RWPE2 (cell line): ENCODE data around the gene MRPS18B.

Experiments used
- ATAC-seq: fragments of 200-7000 bp; cut with Tn5 transposase; 3 replicates; pipeline ENCODE4 v1.9.1; 2021; ENCODE audit warnings: low read depth
- DNase-seq: peaks from one replicate; pipeline ENCODE4 v3.0.0-alpha.2; 2020; ENCODE audit warnings: low spot score
- H3K27ac ChIP-seq: fragments of 450-650 bp; 2 replicates; pipeline ENCODE4 v1.5.1; 2017; ENCODE audit warnings: mild to moderate bottlenecking; ENCODE audit not compliant: poor library complexity, severe bottlenecking
- H3K27me3 ChIP-seq: fragments of 250-450 bp; sonication (Bioruptor Pico); 2 replicates; pipeline ENCODE4 v1.5.1; 2021; ENCODE audit warnings: mild to moderate bottlenecking, moderate library complexity; ENCODE audit not compliant: insufficient read depth, poor library complexity, severe bottlenecking
- H3K36me3 ChIP-seq: fragments of 250-450 bp; sonication (Bioruptor Pico); 2 replicates; pipeline ENCODE4 v1.5.1; 2020; ENCODE audit warnings: low read depth, mild to moderate bottlenecking, moderate library complexity
- H3K4me1 ChIP-seq: fragments of 250-450 bp; sonication (Bioruptor Pico); 2 replicates; pipeline ENCODE4 v1.5.1; 2021; ENCODE audit warnings: mild to moderate bottlenecking, moderate library complexity; ENCODE audit not compliant: insufficient read depth, poor library complexity, severe bottlenecking
- H3K4me3 ChIP-seq: fragments of 250-450 bp; sonication (Bioruptor Pico); 2 replicates; pipeline ENCODE4 v1.5.1; 2021; ENCODE audit warnings: mild to moderate bottlenecking, moderate library complexity; ENCODE audit not compliant: severe bottlenecking
- H3K9me3 ChIP-seq: fragments of 250-450 bp; sonication (Bioruptor Pico); 2 replicates; pipeline ENCODE4 v1.5.1; 2021; ENCODE audit warnings: mild to moderate bottlenecking, moderate library complexity; ENCODE audit not compliant: severe bottlenecking
- TF ChIP-seq, protein P1 (sequence below): fragments of 450-650 bp; IDR thresholded peaks from one replicate; pipeline ENCODE4 v1.5.1; 2017; ENCODE audit warnings: mild to moderate bottlenecking, moderate library complexity; ENCODE audit not compliant: poor library complexity, severe bottlenecking

MRPS18B gene

GRCh38 chr6:30601815-30602641 is 15.6 kb upstream of the MRPS18B start:
- Histone ChIP-seq H3K9me3 (no peaks in the 10 kb centered on the region), H3K27me3 (no peaks in the 10 kb centered on the region), H3K27ac (no peak overlapping the region), H3K4me3 (no peak overlapping the region), H3K36me3 (peaks cover 71% of the 10 kb centered on the region), H3K4me1 (no peaks in the 10 kb centered on the region)
- ATAC-seq: no peak
- DNase-seq: no peak
- TF ChIP-seq, protein P1, sequence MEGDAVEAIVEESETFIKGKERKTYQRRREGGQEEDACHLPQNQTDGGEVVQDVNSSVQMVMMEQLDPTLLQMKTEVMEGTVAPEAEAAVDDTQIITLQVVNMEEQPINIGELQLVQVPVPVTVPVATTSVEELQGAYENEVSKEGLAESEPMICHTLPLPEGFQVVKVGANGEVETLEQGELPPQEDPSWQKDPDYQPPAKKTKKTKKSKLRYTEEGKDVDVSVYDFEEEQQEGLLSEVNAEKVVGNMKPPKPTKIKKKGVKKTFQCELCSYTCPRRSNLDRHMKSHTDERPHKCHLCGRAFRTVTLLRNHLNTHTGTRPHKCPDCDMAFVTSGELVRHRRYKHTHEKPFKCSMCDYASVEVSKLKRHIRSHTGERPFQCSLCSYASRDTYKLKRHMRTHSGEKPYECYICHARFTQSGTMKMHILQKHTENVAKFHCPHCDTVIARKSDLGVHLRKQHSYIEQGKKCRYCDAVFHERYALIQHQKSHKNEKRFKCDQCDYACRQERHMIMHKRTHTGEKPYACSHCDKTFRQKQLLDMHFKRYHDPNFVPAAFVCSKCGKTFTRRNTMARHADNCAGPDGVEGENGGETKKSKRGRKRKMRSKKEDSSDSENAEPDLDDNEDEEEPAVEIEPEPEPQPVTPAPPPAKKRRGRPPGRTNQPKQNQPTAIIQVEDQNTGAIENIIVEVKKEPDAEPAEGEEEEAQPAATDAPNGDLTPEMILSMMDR: no peak

GRCh38 chr6:30603961-30604360 is 13.7 kb upstream of the MRPS18B start:
- H3K27me3 ChIP-seq: no peaks in the 10 kb centered on the region
- no peak overlapping the region for H3K27ac ChIP-seq
- no peak overlapping the region for H3K4me3 ChIP-seq
- H3K36me3 ChIP-seq: peaks cover 84% of the 10 kb centered on the region
- ATAC-seq (no peak), DNase-seq (no peak)
- H3K9me3 ChIP-seq: no peaks in the 10 kb centered on the region
- no peaks in the 10 kb centered on the region for H3K4me1 ChIP-seq
- TF ChIP-seq, protein P1: no peak

- peaks cover 15% of the 10 kb centered on the region for H3K4me1 ChIP-seq
- H3K27me3 ChIP-seq: no peaks in the 10 kb centered on the region
- no peaks in the 10 kb centered on the region for H3K9me3 ChIP-seq
- TF ChIP-seq, protein P1: no peak
- H3K27ac ChIP-seq: no peak overlapping the region
- DNase-seq (no peak), ATAC-seq (no peak)
- peaks cover 60% of the 10 kb centered on the region for H3K36me3 ChIP-seq
- no peak overlapping the region for H3K4me3 ChIP-seq
Measured at GRCh38 chr6:30610065-30610464, 7.6 kb upstream of the MRPS18B start.

DNA sequence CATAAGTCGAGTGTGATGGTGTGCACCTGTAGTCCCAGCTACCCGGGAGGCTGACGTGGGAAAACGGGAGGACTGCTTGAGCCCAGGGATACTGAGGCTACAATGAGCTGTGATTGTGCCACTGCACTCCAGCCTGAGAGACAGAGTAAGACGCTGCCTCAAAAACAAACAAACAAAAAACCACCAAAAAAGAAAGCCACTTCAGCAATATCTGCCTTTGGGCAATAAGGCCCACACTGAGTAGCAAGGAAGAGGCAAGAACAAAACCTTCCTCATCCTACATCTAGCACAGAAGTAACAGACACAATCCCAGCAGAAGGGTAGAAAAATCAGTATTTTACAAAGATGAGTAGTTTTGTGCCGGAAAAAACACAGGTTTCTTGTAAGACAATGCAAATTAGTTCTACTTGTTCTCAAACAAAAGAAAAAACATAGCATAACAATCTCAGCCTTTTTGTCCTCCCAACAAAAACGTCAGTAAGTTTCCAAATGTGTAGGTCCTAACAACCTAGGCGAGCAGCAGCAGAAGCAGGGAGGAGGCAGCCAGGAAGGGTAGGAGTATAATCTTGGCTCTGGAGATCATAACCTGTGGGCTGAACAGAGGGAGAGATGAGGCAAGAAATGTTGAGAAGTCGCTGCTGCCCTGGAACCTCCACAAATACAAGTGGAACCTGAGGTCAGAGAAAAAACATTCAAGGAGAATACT is 6.3 kb upstream of the MRPS18B start:
- H3K36me3 ChIP-seq: peaks cover 59% of the 10 kb centered on the region
- no peaks in the 10 kb centered on the region for H3K9me3 ChIP-seq
- TF ChIP-seq, protein P1: no peak
- peaks cover 15% of the 10 kb centered on the region for H3K4me1 ChIP-seq
- no peaks in the 10 kb centered on the region for H3K27me3 ChIP-seq
- no peak overlapping the region for H3K4me3 ChIP-seq
- DNase-seq (no peak), ATAC-seq (no peak)
- H3K27ac ChIP-seq: no peak overlapping the region

GRCh38 chr6:30611856-30612194 is 5.8 kb upstream of the MRPS18B start:
- peaks cover 59% of the 10 kb centered on the region for H3K36me3 ChIP-seq
- H3K4me3 ChIP-seq: no peak overlapping the region
- H3K9me3 ChIP-seq: no peaks in the 10 kb centered on the region
- H3K27me3 ChIP-seq: no peaks in the 10 kb centered on the region
- DNase-seq: no peak
- peak overlapping the region; percentile 82 for H3K27ac ChIP-seq
- TF ChIP-seq, protein P1: no peak
- H3K4me1 ChIP-seq: peaks cover 15% of the 10 kb centered on the region
- ATAC-seq: no peak
